CD4-positive, CD25-positive, alpha-beta regulatory T cell (primary cell): ENCODE measurements around the gene CRYM. TPM values are rescaled to one million over a fixed set of nuclear protein-coding genes. Genes with fewer than 3 reads are reported as not detected.
"Not testable (repeated sequence)": the region's sequence is repeated elsewhere in the genome, so short reads cannot be mapped to it uniquely, and the experiment has no call there.

ENCODE experiments used
- ATAC-seq, 2 donors: fragments of 150-1000 bp; cut with Tn5 transposase; one replicate each; pipeline ENCODE4 v1.10.0; 2021; ENCODE audit warnings: low read depth in 2 of 2, moderate number of reproducible peaks in 2 of 2, moderate library complexity in 1 of 2
- DNase-seq, 3 donors: peaks; one replicate each; pipeline versions ENCODE4 v3.0.0 to v3.0.0-alpha.2; 2012 to 2022; ENCODE audit warnings: mixed read lengths in 1 of 3
- H3K27ac ChIP-seq: one replicate; pipeline ENCODE4 v1.7.0; 2013; ENCODE audit warnings: mild to moderate bottlenecking, low read length; ENCODE audit not compliant: insufficient read depth, poor library complexity, severe bottlenecking
- H3K27me3 ChIP-seq: one replicate; pipeline ENCODE4 v1.7.0; 2013; ENCODE audit warnings: low read length; ENCODE audit not compliant: control insufficient read depth, insufficient read depth
- H3K36me3 ChIP-seq: one replicate; pipeline ENCODE4 v1.7.0; 2013; ENCODE audit warnings: mild to moderate bottlenecking, low read length, moderate library complexity; ENCODE audit not compliant: control insufficient read depth, insufficient read depth
- H3K4me1 ChIP-seq: 2 replicates; pipeline ENCODE4 v1.7.0; 2013; ENCODE audit warnings: mild to moderate bottlenecking, low read length; ENCODE audit not compliant: insufficient read depth, control insufficient read depth, poor library complexity, severe bottlenecking
- H3K4me3 ChIP-seq: one replicate; pipeline ENCODE4 v1.7.0; 2013; ENCODE audit warnings: low read depth, mild to moderate bottlenecking, low read length, moderate library complexity
- H3K9me3 ChIP-seq, 2 experiments: 1 replicate in 1 of 2; 2 replicates in 1 of 2; pipeline ENCODE4 v1.7.0; 2013; ENCODE audit warnings: low read length in 2 of 2, mild to moderate bottlenecking in 1 of 2, moderate library complexity in 1 of 2; ENCODE audit not compliant: control insufficient read depth in 2 of 2
- H3K27ac Mint-ChIP-seq, 3 donors: one replicate each; pipeline ENCODE4 v1.8.0; 2020 to 2022; ENCODE audit warnings: mild to moderate bottlenecking in 3 of 3, mixed read lengths in 3 of 3, moderate library complexity in 2 of 3
- H3K27me3 Mint-ChIP-seq: one replicate; pipeline ENCODE4 v1.8.0; 2022; ENCODE audit warnings: mild to moderate bottlenecking, mixed read lengths
- H3K36me3 Mint-ChIP-seq: one replicate; pipeline ENCODE4 v1.8.0; 2020; ENCODE audit warnings: mixed read lengths
- H3K4me1 Mint-ChIP-seq, 4 donors: one replicate each; pipeline ENCODE4 v1.8.0; 2020 to 2022; ENCODE audit warnings: mixed read lengths in 4 of 4, mild to moderate bottlenecking in 1 of 4
- H3K4me3 Mint-ChIP-seq, 4 donors: one replicate each; pipeline ENCODE4 v1.8.0; 2020 to 2022; ENCODE audit warnings: mild to moderate bottlenecking in 4 of 4, mixed read lengths in 4 of 4, moderate library complexity in 3 of 4
- H3K9me3 Mint-ChIP-seq, 7 donors: one replicate each; pipeline ENCODE4 v1.8.0; 2020 to 2022; ENCODE audit warnings: mixed read lengths in 7 of 7, mild to moderate bottlenecking in 3 of 7, moderate library complexity in 2 of 7
- polyA plus RNA-seq, 4 donors: library from polyadenylated mRNA; unstranded; fragments of 300-500 nt; fragmentation: Illumina TruSeq; gene quantifications; one replicate each; pipeline ENCODE4 v1.2.3, GENCODE V29; 2021
- total RNA-seq: library from RNA; stranded (reverse); gene quantifications from one replicate; pipeline ENCODE4 v1.2.3, GENCODE V29; 2022

Gene CRYM
- total and polyA plus RNA-seq, 5 donors from 2014 or later, result not detected

GRCh38 chr16:21250072-21250923 is 27.8 kb downstream of the CRYM start:
- DNase-seq (no peak), ATAC-seq (no peak)
- peaks cover 46% of the 10 kb centered on the region for H3K27me3 Mint-ChIP-seq
- peaks cover 0 to 5% (median 0%) of the 10 kb centered on the region in 7 donors for H3K9me3 Mint-ChIP-seq
- Histone ChIP-seq H3K27me3 (peaks cover 4% of the 10 kb centered on the region), H3K9me3 (no peaks in the 10 kb centered on the region), H3K27ac (no peak overlapping the region), H3K4me3 (no peak overlapping the region), H3K36me3 (no peaks in the 10 kb centered on the region), H3K4me1 (no peaks in the 10 kb centered on the region)
- peak overlapping the region in 1 of 3 donors; percentile 57 for H3K27ac Mint-ChIP-seq
- peaks cover 0 to 6% (median 0%) of the 10 kb centered on the region in 4 donors for H3K4me1 Mint-ChIP-seq
- H3K36me3 Mint-ChIP-seq, result no peaks in the 10 kb centered on the region
- H3K4me3 Mint-ChIP-seq, result no peak overlapping the region

GRCh38 chr16:21248179-21248578 is 29.9 kb downstream of the CRYM start:
- H3K4me3 ChIP-seq, H3K4me3 Mint-ChIP-seq, H3K27ac ChIP-seq, H3K36me3 ChIP-seq, H3K27me3 ChIP-seq, H3K36me3 Mint-ChIP-seq, ATAC-seq, H3K9me3 ChIP-seq, H3K9me3 Mint-ChIP-seq, H3K4me1 Mint-ChIP-seq, H3K4me1 ChIP-seq, H3K27ac Mint-ChIP-seq, DNase-seq: not testable (repeated sequence)
- H3K27me3 Mint-ChIP-seq, result peaks cover 35% of the 10 kb centered on the region

GRCh38 chr16:21244518-21245215 is 33.4 kb downstream of the CRYM start:
- Mint-ChIP-seq H3K4me3 (no peak overlapping the region), H3K9me3 (peaks cover 0 to 5% (median 0%) of the 10 kb centered on the region in 7 donors), H3K4me1 (peaks cover 0 to 6% (median 0%) of the 10 kb centered on the region in 4 donors), H3K36me3 (no peaks in the 10 kb centered on the region), H3K27me3 (peaks cover 30% of the 10 kb centered on the region), H3K27ac (no peak overlapping the region)
- H3K36me3 ChIP-seq, result no peaks in the 10 kb centered on the region
- no peaks in the 10 kb centered on the region for H3K4me1 ChIP-seq
- no peaks in the 10 kb centered on the region for H3K9me3 ChIP-seq
- no peak overlapping the region for H3K27ac ChIP-seq
- H3K4me3 ChIP-seq, result no peak overlapping the region
- DNase-seq (no peak), ATAC-seq (no peak)
- peaks cover 4% of the 10 kb centered on the region for H3K27me3 ChIP-seq

- DNase-seq (no peak), ATAC-seq (no peak)
- H3K4me3 ChIP-seq, result no peak overlapping the region
- Mint-ChIP-seq H3K4me1 (peaks cover 0 to 6% (median 0%) of the 10 kb centered on the region in 4 donors), H3K27me3 (peaks cover 23% of the 10 kb centered on the region), H3K4me3 (no peak overlapping the region), H3K36me3 (no peaks in the 10 kb centered on the region), H3K27ac (no peak overlapping the region), H3K9me3 (peaks cover 0 to 5% (median 0%) of the 10 kb centered on the region in 7 donors)
- no peaks in the 10 kb centered on the region for H3K4me1 ChIP-seq
- no peaks in the 10 kb centered on the region for H3K9me3 ChIP-seq
- H3K27me3 ChIP-seq, result peaks cover 2% of the 10 kb centered on the region
- no peak overlapping the region for H3K27ac ChIP-seq
- no peaks in the 10 kb centered on the region for H3K36me3 ChIP-seq
Measured at GRCh38 chr16:21242756-21243155, 35.3 kb downstream of the CRYM start.

GRCh38 chr16:21239646-21240045 is 38.4 kb downstream of the CRYM start:
- Histone ChIP-seq H3K4me1 (no peaks in the 10 kb centered on the region), H3K9me3 (no peaks in the 10 kb centered on the region), H3K27me3 (peaks cover 3% of the 10 kb centered on the region), H3K36me3 (no peaks in the 10 kb centered on the region), H3K4me3 (no peak overlapping the region), H3K27ac (no peak overlapping the region)
- H3K27ac Mint-ChIP-seq, result no peak overlapping the region
- no peaks in the 10 kb centered on the region for H3K9me3 Mint-ChIP-seq
- H3K27me3 Mint-ChIP-seq, result peaks cover 8% of the 10 kb centered on the region
- no peaks in the 10 kb centered on the region for H3K36me3 Mint-ChIP-seq
- H3K4me1 Mint-ChIP-seq, result no peaks in the 10 kb centered on the region
- DNase-seq (no peak), ATAC-seq (no peak)
- no peak overlapping the region for H3K4me3 Mint-ChIP-seq

- no peaks in the 10 kb centered on the region for H3K4me1 ChIP-seq
Measured at GRCh38 chr16:21236831-21237230, 41.3 kb downstream of the CRYM start.

GRCh38 chr16:21235199-21235585 is 42.9 kb downstream of the CRYM start:
- H3K4me1 Mint-ChIP-seq, result no peaks in the 10 kb centered on the region
- no peak for ATAC-seq

More at GRCh38 chr16:21236831-21237230, 41.3 kb downstream of the CRYM start:
- Mint-ChIP-seq H3K4me1 (no peaks in the 10 kb centered on the region), H3K27ac (no peak overlapping the region), H3K4me3 (no peak overlapping the region), H3K9me3 (no peaks in the 10 kb centered on the region), H3K36me3 (no peaks in the 10 kb centered on the region), H3K27me3 (peaks cover 15% of the 10 kb centered on the region)
- Histone ChIP-seq H3K4me3 (no peak overlapping the region), H3K27ac (no peak overlapping the region), H3K36me3 (no peaks in the 10 kb centered on the region), H3K9me3 (peaks cover 0 to 2% of the 10 kb centered on the region in 2 experiments), H3K27me3 (peaks cover 7% of the 10 kb centered on the region)
- no peak for ATAC-seq
- DNase-seq, result no peak

More at GRCh38 chr16:21235199-21235585, 42.9 kb downstream of the CRYM start:
- Histone ChIP-seq H3K4me1 (no peaks in the 10 kb centered on the region), H3K36me3 (no peaks in the 10 kb centered on the region), H3K27ac (no peak overlapping the region), H3K4me3 (no peak overlapping the region), H3K9me3 (peaks cover 0 to 2% of the 10 kb centered on the region in 2 experiments), H3K27me3 (peaks cover 10% of the 10 kb centered on the region)
- no peak for DNase-seq
- no peaks in the 10 kb centered on the region for H3K36me3 Mint-ChIP-seq
- H3K9me3 Mint-ChIP-seq, result no peaks in the 10 kb centered on the region
- H3K27ac Mint-ChIP-seq, result no peak overlapping the region
- no peak overlapping the region for H3K4me3 Mint-ChIP-seq
- peaks cover 19% of the 10 kb centered on the region for H3K27me3 Mint-ChIP-seq
